HepG2 (cell line): ENCODE data around the gene PSME3IP1. TPM values are rescaled to one million over a fixed set of nuclear protein-coding genes. Genes with fewer than 3 reads are reported as not detected.

Experiments used
- ATF7-NPFF ChIP-seq: sonication (generic); formaldehyde crosslinking; IDR thresholded peaks from 2 replicates; pipeline ENCODE4 v1.8.1; 2023; ENCODE audit warnings: mild to moderate bottlenecking, low read depth, missing genetic modification reagents, moderate library complexity
- E2F2 ChIP-seq: sonication (generic); formaldehyde crosslinking; IDR thresholded peaks from 2 replicates; pipeline ENCODE4 v1.4.0; 2020; ENCODE audit warnings: missing genetic modification reagents, borderline replicate concordance
- FOXA1 ChIP-seq, 2 experiments: fragments of 450-650 bp in 1 of 2; sonication (generic) in 1 of 2; formaldehyde crosslinking in 1 of 2; IDR thresholded peaks; 2 replicates each; pipeline versions ENCODE4 v1.4.0 to v1.6.1; 2016 to 2020; ENCODE audit warnings: missing genetic modification reagents in 1 of 2
- GMEB1 ChIP-seq: sonication (generic); formaldehyde crosslinking; IDR thresholded peaks from 2 replicates; pipeline ENCODE4 v1.5.1; 2020; ENCODE audit warnings: missing genetic modification reagents, mild to moderate bottlenecking, borderline replicate concordance
- IKZF5 ChIP-seq: IDR thresholded peaks from 2 replicates; pipeline ENCODE4 v1.6.1; 2018; ENCODE audit warnings: missing genetic modification reagents, mild to moderate bottlenecking, missing compliant biosample characterization
- MAX ChIP-seq: IDR thresholded peaks from 2 replicates; pipeline ENCODE4 v1.6.1; 2012; ENCODE audit warnings: inconsistent platforms
- MAZ ChIP-seq, 2 experiments: sonication (generic) in 1 of 2; formaldehyde crosslinking in 1 of 2; IDR thresholded peaks; 2 replicates each; pipeline versions ENCODE4 v1.5.0 to v1.6.1; 2012 to 2020; ENCODE audit warnings: low read depth in 2 of 2, mild to moderate bottlenecking in 2 of 2, borderline replicate concordance in 1 of 2, improper control_type of control experiment in 1 of 2, low read length in 1 of 2, missing genetic modification reagents in 1 of 2, moderate library complexity in 1 of 2
- MBD4 ChIP-seq: IDR thresholded peaks from 2 replicates; pipeline ENCODE4 v1.6.1; 2012; ENCODE audit warnings: low read length, inconsistent platforms, borderline replicate concordance
- NFE2L1 ChIP-seq: sonication (generic); formaldehyde crosslinking; IDR thresholded peaks from 2 replicates; pipeline ENCODE4 v1.4.0; 2020; ENCODE audit warnings: missing genetic modification reagents, mild to moderate bottlenecking, borderline replicate concordance
- NFRKB ChIP-seq: fragments of 450-650 bp; IDR thresholded peaks from 2 replicates; pipeline ENCODE4 v1.6.1; 2017
- SKI ChIP-seq: fragments of 450-650 bp; IDR thresholded peaks from one replicate; pipeline ENCODE4 v1.6.1; 2018; ENCODE audit warnings: mild to moderate bottlenecking; ENCODE audit not compliant: partially characterized antibody
- WIZ ChIP-seq: sonication (generic); formaldehyde crosslinking; IDR thresholded peaks from 2 replicates; pipeline ENCODE4 v1.5.1; 2020; ENCODE audit warnings: mild to moderate bottlenecking, missing genetic modification reagents
- ZFP37 ChIP-seq: sonication (generic); formaldehyde crosslinking; IDR thresholded peaks from 2 replicates; pipeline ENCODE4 v1.4.0; 2020; ENCODE audit warnings: missing genetic modification reagents, borderline replicate concordance
- polyA plus RNA-seq, 8 experiments: library from polyadenylated mRNA; depleted of rRNA in 3 of 8; stranded (reverse) in 7 of 8; unstranded in 1 of 8; fragments of >200 nt; fragmentation: Illumina TruSeq in 4 of 8; extraction: Trizol in 4 of 8; gene quantifications; 2 replicates each; pipeline versions ENCODE4 v1.2.1 to v1.2.3, GENCODE V29; 2011 to 2016; ENCODE audit warnings: low read depth in 4 of 8, missing spikeins in 1 of 8, mixed read lengths in 1 of 8; ENCODE audit not compliant: insufficient read depth in 1 of 8
- total RNA-seq, 5 experiments: library from RNA; depleted of rRNA; stranded (reverse); fragments of >200 nt; fragmentation: Illumina TruSeq; extraction: Trizol; gene quantifications; 2 replicates each; pipeline ENCODE4 v1.2.3, GENCODE V29; 2016; ENCODE audit warnings: low read depth in 1 of 5
- TF ChIP-seq, protein P1 (sequence below): sonication (generic); formaldehyde crosslinking; IDR thresholded peaks from 2 replicates; pipeline ENCODE4; 2020; ENCODE audit warnings: missing genetic modification reagents, mild to moderate bottlenecking, borderline replicate concordance
- TF ChIP-seq, protein P2 (sequence below): sonication (generic); formaldehyde crosslinking; IDR thresholded peaks from 2 replicates; pipeline ENCODE4 v1.4.0; 2020; ENCODE audit warnings: mild to moderate bottlenecking, missing genetic modification reagents
- TF ChIP-seq, protein P3 (sequence below): sonication (generic); formaldehyde crosslinking; IDR thresholded peaks from 2 replicates; pipeline ENCODE4 v1.4.0; 2020; ENCODE audit warnings: missing genetic modification reagents

The PSME3IP1 gene
- total and polyA plus RNA-seq, 2 of the 13 experiments (the other 11 are each of a cell fraction or from before 2014, with no cell fraction given) = 90.8 to 99.8 TPM

- TF ChIP-seq, protein P1, sequence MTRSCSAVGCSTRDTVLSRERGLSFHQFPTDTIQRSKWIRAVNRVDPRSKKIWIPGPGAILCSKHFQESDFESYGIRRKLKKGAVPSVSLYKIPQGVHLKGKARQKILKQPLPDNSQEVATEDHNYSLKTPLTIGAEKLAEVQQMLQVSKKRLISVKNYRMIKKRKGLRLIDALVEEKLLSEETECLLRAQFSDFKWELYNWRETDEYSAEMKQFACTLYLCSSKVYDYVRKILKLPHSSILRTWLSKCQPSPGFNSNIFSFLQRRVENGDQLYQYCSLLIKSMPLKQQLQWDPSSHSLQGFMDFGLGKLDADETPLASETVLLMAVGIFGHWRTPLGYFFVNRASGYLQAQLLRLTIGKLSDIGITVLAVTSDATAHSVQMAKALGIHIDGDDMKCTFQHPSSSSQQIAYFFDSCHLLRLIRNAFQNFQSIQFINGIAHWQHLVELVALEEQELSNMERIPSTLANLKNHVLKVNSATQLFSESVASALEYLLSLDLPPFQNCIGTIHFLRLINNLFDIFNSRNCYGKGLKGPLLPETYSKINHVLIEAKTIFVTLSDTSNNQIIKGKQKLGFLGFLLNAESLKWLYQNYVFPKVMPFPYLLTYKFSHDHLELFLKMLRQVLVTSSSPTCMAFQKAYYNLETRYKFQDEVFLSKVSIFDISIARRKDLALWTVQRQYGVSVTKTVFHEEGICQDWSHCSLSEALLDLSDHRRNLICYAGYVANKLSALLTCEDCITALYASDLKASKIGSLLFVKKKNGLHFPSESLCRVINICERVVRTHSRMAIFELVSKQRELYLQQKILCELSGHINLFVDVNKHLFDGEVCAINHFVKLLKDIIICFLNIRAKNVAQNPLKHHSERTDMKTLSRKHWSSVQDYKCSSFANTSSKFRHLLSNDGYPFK (CRISPR knock-in tag) = peak; percentile 78
- TF ChIP-seq ZFP37 (CRISPR knock-in tag) (no peak), ATF7-NPFF (CRISPR knock-in tag) (0 out of 2 replicates have a peak, but pooled peaks have one; percentile 52), MAX (no peak; the same call in none of the 2 replicates), FOXA1 (IDR thresholded peaks at IDR 0.05) (no peak), FOXA1 (CRISPR knock-in tag; IDR thresholded peaks at IDR 0.05) (peak; percentile 45; the same call in 1 of the 2 replicates), NFE2L1 (CRISPR knock-in tag) (0 out of 2 replicates have a peak, but pooled peaks have one; percentile 57), MAZ (IDR thresholded peaks at IDR 0.05; ENCODE audit: borderline replicate concordance, low read depth, low read length) (no peak), MAZ (CRISPR knock-in tag; IDR thresholded peaks at IDR 0.05; ENCODE audit: low read depth) (peak; percentile 33; the same call in 1 of the 2 replicates), IKZF5 (CRISPR knock-in tag) (no peak; the same call in 1 of the 2 replicates), NFRKB (0 out of 2 replicates have a peak, but pooled peaks have one; percentile 21), E2F2 (CRISPR knock-in tag) (no peak), SKI (no peak), WIZ (CRISPR knock-in tag) (peak; percentile 73; the same call in 1 of the 2 replicates), MBD4 (no peak), GMEB1 (CRISPR knock-in tag) (no peak; the same call in 1 of the 2 replicates)
- TF ChIP-seq, protein P2, sequence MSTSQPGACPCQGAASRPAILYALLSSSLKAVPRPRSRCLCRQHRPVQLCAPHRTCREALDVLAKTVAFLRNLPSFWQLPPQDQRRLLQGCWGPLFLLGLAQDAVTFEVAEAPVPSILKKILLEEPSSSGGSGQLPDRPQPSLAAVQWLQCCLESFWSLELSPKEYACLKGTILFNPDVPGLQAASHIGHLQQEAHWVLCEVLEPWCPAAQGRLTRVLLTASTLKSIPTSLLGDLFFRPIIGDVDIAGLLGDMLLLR = peak; percentile 84; the same call in 1 of the 2 replicates
- TF ChIP-seq, protein P3, sequence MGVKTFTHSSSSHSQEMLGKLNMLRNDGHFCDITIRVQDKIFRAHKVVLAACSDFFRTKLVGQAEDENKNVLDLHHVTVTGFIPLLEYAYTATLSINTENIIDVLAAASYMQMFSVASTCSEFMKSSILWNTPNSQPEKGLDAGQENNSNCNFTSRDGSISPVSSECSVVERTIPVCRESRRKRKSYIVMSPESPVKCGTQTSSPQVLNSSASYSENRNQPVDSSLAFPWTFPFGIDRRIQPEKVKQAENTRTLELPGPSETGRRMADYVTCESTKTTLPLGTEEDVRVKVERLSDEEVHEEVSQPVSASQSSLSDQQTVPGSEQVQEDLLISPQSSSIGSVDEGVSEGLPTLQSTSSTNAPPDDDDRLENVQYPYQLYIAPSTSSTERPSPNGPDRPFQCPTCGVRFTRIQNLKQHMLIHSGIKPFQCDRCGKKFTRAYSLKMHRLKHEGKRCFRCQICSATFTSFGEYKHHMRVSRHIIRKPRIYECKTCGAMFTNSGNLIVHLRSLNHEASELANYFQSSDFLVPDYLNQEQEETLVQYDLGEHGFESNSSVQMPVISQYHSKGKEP (CRISPR knock-in tag) = peak; percentile 48; the same call in 1 of the 2 replicates
These were observed at the start of gene PSME3IP1, which contains the start of gene RSPRY1 (continued) for GRCh38 chr16:57185945-57186871.
